Naive thymus-derived CD4-positive, alpha-beta T cell (primary cell): ENCODE measurements around the gene LRBA. TPM values are rescaled to one million over a fixed set of nuclear protein-coding genes. Genes with fewer than 3 reads are reported as not detected.
A peak's percentile ranks its signal among the peaks of the same experiment; 100 is the strongest.

ENCODE experiments used
- ATAC-seq: fragments of 150-1000 bp; cut with Tn5 transposase; 2 replicates; pipeline ENCODE4 v1.10.0; 2021; ENCODE audit warnings: mild to moderate bottlenecking, moderate library complexity
- CTCF ChIA-PET: fragments of 350-600 bp; sonication (Branson Sonifier 250); formaldehyde crosslinking; loops from one replicate; lab custom pipeline; 2021; ENCODE audit warnings: antibody characterized with exemption; lab: Charles Lee
- POLR2A ChIA-PET: fragments of 350-600 bp; sonication (Branson Sonifier 250); formaldehyde crosslinking; loops from one replicate; lab custom pipeline; 2021; ENCODE audit warnings: antibody characterized with exemption, inconsistent platforms; lab: Charles Lee
- DNase-seq, 9 donors: peaks; one replicate each; pipeline versions ENCODE4 v3.0.0 to v3.0.0-alpha.2; 2020 to 2022; ENCODE audit warnings: mixed read lengths in 1 of 9
- H3K27ac ChIP-seq: one replicate; pipeline ENCODE4 v1.7.0; 2013; ENCODE audit warnings: mild to moderate bottlenecking, low read depth, low read length, moderate library complexity
- H3K27me3 ChIP-seq, 2 donors: one replicate each; pipeline ENCODE4 v1.7.0; 2013; ENCODE audit warnings: low read length in 2 of 2, mild to moderate bottlenecking in 2 of 2, moderate library complexity in 2 of 2; ENCODE audit not compliant: control insufficient read depth in 2 of 2, insufficient read depth in 2 of 2
- H3K36me3 ChIP-seq, 3 experiments: 1 replicate in 2 of 3; 2 replicates in 1 of 3; pipeline ENCODE4 v1.7.0; 2013; ENCODE audit warnings: low read length in 3 of 3, mild to moderate bottlenecking in 3 of 3, moderate library complexity in 1 of 3; ENCODE audit not compliant: insufficient read depth in 3 of 3, control insufficient read depth in 2 of 3
- H3K4me1 ChIP-seq, 2 donors: one replicate each; pipeline ENCODE4 v1.7.0; 2013; ENCODE audit warnings: low read length in 2 of 2, mild to moderate bottlenecking in 2 of 2, moderate library complexity in 1 of 2; ENCODE audit not compliant: control insufficient read depth in 2 of 2, insufficient read depth in 2 of 2
- H3K4me3 ChIP-seq: 2 replicates; pipeline ENCODE4 v1.7.0; 2013; ENCODE audit warnings: mild to moderate bottlenecking, low read length
- H3K9me3 ChIP-seq, 3 experiments: 1 replicate in 2 of 3; 2 replicates in 1 of 3; pipeline ENCODE4 v1.7.0; 2013; ENCODE audit warnings: low read length in 3 of 3; ENCODE audit not compliant: control insufficient read depth in 2 of 3
- H3K27ac Mint-ChIP-seq, 9 donors: one replicate each; pipeline ENCODE4 v1.8.0; 2020 to 2022; ENCODE audit warnings: mixed read lengths in 9 of 9, mild to moderate bottlenecking in 8 of 9, moderate library complexity in 5 of 9, inconsistent platforms in 2 of 9
- H3K27me3 Mint-ChIP-seq, 5 donors: one replicate each; pipeline ENCODE4 v1.8.0; 2021 to 2022; ENCODE audit warnings: mixed read lengths in 5 of 5, mild to moderate bottlenecking in 1 of 5
- H3K36me3 Mint-ChIP-seq, 5 donors: one replicate each; pipeline ENCODE4 v1.8.0; 2020 to 2022; ENCODE audit warnings: mixed read lengths in 5 of 5, mild to moderate bottlenecking in 3 of 5, inconsistent platforms in 1 of 5
- H3K4me1 Mint-ChIP-seq, 7 donors: one replicate each; pipeline ENCODE4 v1.8.0; 2020 to 2022; ENCODE audit warnings: mixed read lengths in 7 of 7, mild to moderate bottlenecking in 3 of 7, inconsistent platforms in 1 of 7
- H3K4me3 Mint-ChIP-seq, 10 donors: one replicate each; pipeline ENCODE4 v1.8.0; 2020 to 2022; ENCODE audit warnings: mild to moderate bottlenecking in 10 of 10, mixed read lengths in 10 of 10, moderate library complexity in 6 of 10, inconsistent platforms in 2 of 10
- H3K9me3 Mint-ChIP-seq, 11 donors: one replicate each; pipeline ENCODE4 v1.8.0; 2020 to 2022; ENCODE audit warnings: mixed read lengths in 11 of 11, mild to moderate bottlenecking in 4 of 11, inconsistent platforms in 1 of 11, moderate library complexity in 1 of 11
- intact Hi-C, 2 donors: fragments of 100-400 bp; cut with micrococcal nuclease; formaldehyde crosslinking; loops; one replicate each; pipeline ENCODE4 v1.15.1; 2023
- polyA plus RNA-seq, 2 donors: library from polyadenylated mRNA; unstranded; fragments of 300-500 nt; fragmentation: Illumina TruSeq; gene quantifications; one replicate each; pipeline ENCODE4 v1.2.3, GENCODE V29; 2021
- total RNA-seq, 6 experiments: library from RNA in 5 of 6; stranded (reverse) in 5 of 6; gene quantifications; 1 replicate in 5 of 6; 2 replicates in 1 of 6; pipeline ENCODE4 v1.2.3 and lab custom pipeline; 2021 to 2026

Gene LRBA
- total and polyA plus RNA-seq, 7 experiments from 2014 or later = 20.8 to 71.4 (median 58.4) TPM

GRCh38 chr4:150401083-150401687 is 613.9 kb downstream of the LRBA start:
- ATAC-seq = no peak
- Mint-ChIP-seq H3K27me3 (no peaks in the 10 kb centered on the region), H3K4me3 (no peak overlapping the region), H3K4me1 (peaks cover 0 to 4% (median 0%) of the 10 kb centered on the region in 7 donors), H3K27ac (no peak overlapping the region), H3K36me3 (peaks cover 4 to 57% (median 31%) of the 10 kb centered on the region in 5 donors), H3K9me3 (peaks cover 0 to 3% (median 0%) of the 10 kb centered on the region in 11 donors)
- Histone ChIP-seq H3K9me3 (no peaks in the 10 kb centered on the region), H3K4me1 (no peaks in the 10 kb centered on the region), H3K4me3 (no peak overlapping the region), H3K36me3 (no peaks in the 10 kb centered on the region), H3K27ac (no peak overlapping the region), H3K27me3 (no peaks in the 10 kb centered on the region)
- ChIA-PET CTCF (no interaction called here), POLR2A (no interaction called here)
- DNase-seq = no peak
- intact Hi-C loops = no loop called here

DNA sequence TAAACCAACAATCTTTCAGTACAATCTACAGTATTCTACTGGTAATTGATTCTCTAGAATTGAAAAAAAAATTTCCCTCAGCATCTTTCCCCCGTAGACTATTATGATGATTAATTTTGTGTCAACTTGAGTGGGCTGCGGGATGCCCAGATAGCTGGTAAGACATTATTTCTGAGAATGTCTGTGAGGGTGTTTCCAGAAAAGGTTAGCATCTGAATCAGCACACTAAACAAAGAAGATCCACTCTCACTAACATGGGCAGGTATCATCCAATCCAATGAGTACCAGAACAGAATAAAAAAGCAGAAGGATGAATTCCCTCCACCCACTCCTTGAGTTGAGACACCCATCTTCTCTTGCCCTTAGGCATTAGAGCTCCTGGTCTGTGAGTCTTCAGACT is 619.2 kb downstream of the LRBA start:
- no peak overlapping the region for H3K27ac Mint-ChIP-seq
- H3K4me3 ChIP-seq = no peak overlapping the region
- peaks cover 1 to 17% (median 8%) of the 10 kb centered on the region in 11 donors for H3K9me3 Mint-ChIP-seq
- H3K27ac ChIP-seq = no peak overlapping the region
- ChIA-PET POLR2A (interaction anchor here (0.8 kb wide), 1 partner anchor 20 kb away, joined by 5 read pairs; no protein-coding TSS in a partner anchor), CTCF (no interaction called here)
- peak in 1 of 9 donors; percentile 22 for DNase-seq
- ATAC-seq = no peak
- intact Hi-C loops = no loop called here
- no peak overlapping the region for H3K4me3 Mint-ChIP-seq
- H3K4me1 Mint-ChIP-seq = peaks cover 0 to 2% (median 0%) of the 10 kb centered on the region in 7 donors
- no peaks in the 10 kb centered on the region for H3K27me3 Mint-ChIP-seq
- no peaks in the 10 kb centered on the region for H3K27me3 ChIP-seq
- no peaks in the 10 kb centered on the region for H3K4me1 ChIP-seq
- no peaks in the 10 kb centered on the region for H3K36me3 ChIP-seq
- peaks cover 11 to 75% (median 53%) of the 10 kb centered on the region in 5 donors for H3K36me3 Mint-ChIP-seq
- H3K9me3 ChIP-seq = no peaks in the 10 kb centered on the region

- H3K9me3 Mint-ChIP-seq = peaks cover 0 to 17% (median 8%) of the 10 kb centered on the region in 11 donors
- no peak overlapping the region for H3K27ac Mint-ChIP-seq
- Histone ChIP-seq H3K27me3 (no peaks in the 10 kb centered on the region), H3K36me3 (no peaks in the 10 kb centered on the region), H3K4me3 (no peak overlapping the region), H3K9me3 (no peaks in the 10 kb centered on the region), H3K27ac (no peak overlapping the region), H3K4me1 (no peaks in the 10 kb centered on the region)
- DNase-seq = no peak
- no peak overlapping the region for H3K4me3 Mint-ChIP-seq
- intact Hi-C loops = no loop called here
- H3K27me3 Mint-ChIP-seq = no peaks in the 10 kb centered on the region
- H3K36me3 Mint-ChIP-seq = peaks cover 7 to 70% (median 54%) of the 10 kb centered on the region in 5 donors
- no peak for ATAC-seq
- ChIA-PET POLR2A (no interaction called here), CTCF (no interaction called here)
- peaks cover 0 to 4% (median 0%) of the 10 kb centered on the region in 7 donors for H3K4me1 Mint-ChIP-seq
Observed at GRCh38 chr4:150394046-150394445, 621.0 kb downstream of the LRBA start.

GRCh38 chr4:150391052-150391451 is 624.0 kb downstream of the LRBA start:
- H3K4me3 ChIP-seq = no peak overlapping the region
- H3K9me3 Mint-ChIP-seq = peaks cover 0 to 22% (median 8%) of the 10 kb centered on the region in 11 donors
- no peak overlapping the region for H3K27ac Mint-ChIP-seq
- no peak overlapping the region for H3K27ac ChIP-seq
- no peaks in the 10 kb centered on the region for H3K27me3 ChIP-seq
- no peak for DNase-seq
- no peaks in the 10 kb centered on the region for H3K9me3 ChIP-seq
- intact Hi-C loops = no loop called here
- no peaks in the 10 kb centered on the region for H3K27me3 Mint-ChIP-seq
- no peaks in the 10 kb centered on the region for H3K4me1 ChIP-seq
- ChIA-PET CTCF (no interaction called here), POLR2A (no interaction called here)
- no peak overlapping the region for H3K4me3 Mint-ChIP-seq
- peaks cover 0 to 4% (median 0%) of the 10 kb centered on the region in 7 donors for H3K4me1 Mint-ChIP-seq
- no peaks in the 10 kb centered on the region for H3K36me3 ChIP-seq
- H3K36me3 Mint-ChIP-seq = peaks cover 7 to 70% (median 65%) of the 10 kb centered on the region in 5 donors
- ATAC-seq = no peak

- Mint-ChIP-seq H3K27me3 (no peaks in the 10 kb centered on the region), H3K27ac (no peak overlapping the region), H3K36me3 (peaks cover 7 to 66% (median 61%) of the 10 kb centered on the region in 5 donors), H3K9me3 (peaks cover 0 to 22% (median 8%) of the 10 kb centered on the region in 11 donors), H3K4me3 (no peak overlapping the region), H3K4me1 (peaks cover 0 to 4% (median 0%) of the 10 kb centered on the region in 7 donors)
- no peak for ATAC-seq
- ChIA-PET POLR2A (no interaction called here), CTCF (no interaction called here)
- no peak for DNase-seq
- Histone ChIP-seq H3K27me3 (no peaks in the 10 kb centered on the region), H3K4me3 (no peak overlapping the region), H3K9me3 (no peaks in the 10 kb centered on the region), H3K36me3 (no peaks in the 10 kb centered on the region), H3K27ac (no peak overlapping the region), H3K4me1 (no peaks in the 10 kb centered on the region)
- intact Hi-C loops = no loop called here
Observed at GRCh38 chr4:150390531-150390910, 624.6 kb downstream of the LRBA start.

GRCh38 chr4:150389896-150390530 is 625.1 kb downstream of the LRBA start:
- Mint-ChIP-seq H3K9me3 (peaks cover 0 to 18% (median 8%) of the 10 kb centered on the region in 11 donors), H3K36me3 (peaks cover 7 to 64% (median 61%) of the 10 kb centered on the region in 5 donors), H3K4me3 (no peak overlapping the region), H3K4me1 (peaks cover 0 to 4% (median 0%) of the 10 kb centered on the region in 7 donors), H3K27me3 (no peaks in the 10 kb centered on the region), H3K27ac (no peak overlapping the region)
- intact Hi-C loops = no loop called here
- no peaks in the 10 kb centered on the region for H3K4me1 ChIP-seq
- ATAC-seq (no peak), DNase-seq (no peak)
- ChIA-PET POLR2A (no interaction called here), CTCF (no interaction called here)
- H3K4me3 ChIP-seq = no peak overlapping the region
- no peaks in the 10 kb centered on the region for H3K9me3 ChIP-seq
- H3K36me3 ChIP-seq = no peaks in the 10 kb centered on the region
- no peaks in the 10 kb centered on the region for H3K27me3 ChIP-seq
- H3K27ac ChIP-seq = no peak overlapping the region
